DOHH2 (cell line): ENCODE results near the gene CTDSPL.

Experiments used
- EZH2phosphoT487 ChIP-seq: fragments of 200-600 bp; sonication (generic); IDR thresholded peaks from 2 replicates; pipeline ENCODE4 v1.6.1; 2017; ENCODE audit warnings: borderline replicate concordance, mild to moderate bottlenecking, antibody characterized with exemption, low read length, moderate library complexity, mixed read lengths
- TF ChIP-seq, protein P1 (sequence below): fragments of 200-600 bp; sonication (generic); IDR thresholded peaks from one replicate; pipeline ENCODE4 v1.5.1; 2014; ENCODE audit warnings: antibody characterized with exemption, mild to moderate bottlenecking, low read depth, low read length; ENCODE audit not compliant: poor library complexity, severe bottlenecking

- TF ChIP-seq, protein P1, sequence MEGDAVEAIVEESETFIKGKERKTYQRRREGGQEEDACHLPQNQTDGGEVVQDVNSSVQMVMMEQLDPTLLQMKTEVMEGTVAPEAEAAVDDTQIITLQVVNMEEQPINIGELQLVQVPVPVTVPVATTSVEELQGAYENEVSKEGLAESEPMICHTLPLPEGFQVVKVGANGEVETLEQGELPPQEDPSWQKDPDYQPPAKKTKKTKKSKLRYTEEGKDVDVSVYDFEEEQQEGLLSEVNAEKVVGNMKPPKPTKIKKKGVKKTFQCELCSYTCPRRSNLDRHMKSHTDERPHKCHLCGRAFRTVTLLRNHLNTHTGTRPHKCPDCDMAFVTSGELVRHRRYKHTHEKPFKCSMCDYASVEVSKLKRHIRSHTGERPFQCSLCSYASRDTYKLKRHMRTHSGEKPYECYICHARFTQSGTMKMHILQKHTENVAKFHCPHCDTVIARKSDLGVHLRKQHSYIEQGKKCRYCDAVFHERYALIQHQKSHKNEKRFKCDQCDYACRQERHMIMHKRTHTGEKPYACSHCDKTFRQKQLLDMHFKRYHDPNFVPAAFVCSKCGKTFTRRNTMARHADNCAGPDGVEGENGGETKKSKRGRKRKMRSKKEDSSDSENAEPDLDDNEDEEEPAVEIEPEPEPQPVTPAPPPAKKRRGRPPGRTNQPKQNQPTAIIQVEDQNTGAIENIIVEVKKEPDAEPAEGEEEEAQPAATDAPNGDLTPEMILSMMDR: no peak
- no peak for TF ChIP-seq EZH2phosphoT487
Measured at GRCh38 chr3:38021196-38021595, 159.5 kb downstream of the CTDSPL start.
